ENCODE data around the gene DBF4.
"Not testable (repeated sequence)": the region's sequence is repeated elsewhere in the genome, so short reads cannot be mapped to it uniquely, and the experiment has no call there.

Gene DBF4

DNA sequence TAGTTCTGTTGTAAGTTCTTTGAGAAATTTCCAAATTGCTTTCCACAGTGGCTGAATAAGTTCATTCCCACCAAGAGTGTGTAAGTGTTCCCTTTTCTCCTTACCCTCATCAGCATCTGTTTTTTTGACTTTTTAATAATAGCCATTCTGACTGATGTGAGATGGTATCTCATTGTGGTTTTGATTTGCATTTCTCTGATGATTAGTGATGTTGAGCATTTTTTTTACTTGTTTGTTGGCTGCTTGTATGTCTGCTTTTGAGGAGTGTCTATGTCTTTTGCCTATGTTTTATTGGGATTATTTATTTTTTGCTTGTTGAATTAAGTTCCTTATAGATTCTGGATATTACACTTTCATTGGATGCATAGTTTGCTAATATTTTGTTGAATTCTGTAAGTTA is 69.6 kb downstream of the DBF4 start:
- FAIRE-seq; DNase-seq (ENCODE audit: insufficient read length, low spot score): not testable (repeated sequence)

DNA sequence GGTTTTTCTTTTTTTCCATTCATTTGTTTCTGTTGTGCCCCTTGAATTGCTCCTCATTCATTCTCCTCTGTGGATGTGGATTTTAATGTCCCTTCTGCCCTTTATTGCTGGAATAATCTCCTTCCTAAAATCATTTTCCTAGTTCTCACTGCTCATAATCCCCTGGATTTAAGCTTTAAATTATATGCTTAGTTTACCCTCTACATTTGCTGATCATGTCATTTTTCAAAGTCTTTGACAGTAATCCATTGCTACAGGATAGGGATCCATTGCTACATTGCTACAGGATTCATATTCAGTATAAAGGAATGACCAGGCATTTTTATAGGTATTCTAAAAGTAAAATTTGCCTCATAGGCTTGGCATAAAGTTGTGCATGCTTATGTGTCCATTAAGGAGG is 72.1 kb downstream of the DBF4 start:
- no peak for DNase-seq (ENCODE audit: insufficient read length, low spot score)

More for the DNA sequence above, 72.1 kb downstream of the DBF4 start:
- FAIRE-seq, result no peak

All from GM19239 (cell line).